DMS 273 (cell line): ENCODE measurements around the gene USP5.
"Not testable (repeated sequence)": the region's sequence is repeated elsewhere in the genome, so short reads cannot be mapped to it uniquely, and the experiment has no call there.

ENCODE experiments used
- DNase-seq: peaks from one replicate; lab custom pipeline; 2025; ENCODE audit not compliant: unreplicated experiment; lab: John Stamatoyannopoulos, UW

USP5 gene

GRCh38 chr12:6884539-6884938, 32.6 kb downstream of the USP5 start:
- DNase-seq = no peak

DNA sequence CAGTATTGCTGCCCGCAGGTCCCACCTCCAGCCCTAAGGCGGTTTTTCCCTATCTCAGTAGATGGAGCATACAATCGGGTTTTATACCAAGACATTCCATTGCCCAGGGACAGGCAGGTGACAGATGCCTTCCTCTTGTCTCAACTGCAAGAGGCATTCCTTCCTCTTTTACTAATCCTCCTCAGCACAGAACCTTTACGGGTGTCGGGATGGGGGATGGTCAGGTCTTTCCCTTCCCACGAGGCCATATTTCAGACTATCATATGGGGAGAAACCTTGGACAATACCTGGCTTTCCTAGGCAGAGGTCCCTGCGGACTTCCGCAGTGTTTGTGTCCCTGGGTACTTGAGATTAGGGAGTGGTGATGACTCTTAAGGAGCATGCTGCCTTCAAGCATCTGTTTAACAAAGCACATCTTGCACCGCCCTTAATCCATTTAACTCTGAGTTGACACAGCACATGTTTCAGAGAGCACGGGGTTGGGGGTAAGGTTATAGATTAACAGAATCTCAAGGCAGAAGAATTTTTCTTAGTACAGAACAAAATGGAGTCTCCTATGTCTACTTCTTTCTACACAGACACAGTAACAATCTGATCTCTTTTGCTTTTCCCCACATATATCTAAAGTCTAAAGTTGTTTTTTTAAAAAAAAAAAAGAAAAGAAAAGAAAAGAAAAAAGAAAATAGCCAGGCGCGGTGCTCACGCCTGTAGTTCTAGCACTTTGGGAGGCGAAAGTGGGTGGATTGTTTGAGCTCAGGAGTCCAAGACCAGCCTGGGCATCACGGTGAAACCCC, 34.5 kb downstream of the USP5 start:
- not testable (repeated sequence) for DNase-seq

- no peak for DNase-seq
Measured at GRCh38 chr12:6887460-6887859, 35.5 kb downstream of the USP5 start.

DNA sequence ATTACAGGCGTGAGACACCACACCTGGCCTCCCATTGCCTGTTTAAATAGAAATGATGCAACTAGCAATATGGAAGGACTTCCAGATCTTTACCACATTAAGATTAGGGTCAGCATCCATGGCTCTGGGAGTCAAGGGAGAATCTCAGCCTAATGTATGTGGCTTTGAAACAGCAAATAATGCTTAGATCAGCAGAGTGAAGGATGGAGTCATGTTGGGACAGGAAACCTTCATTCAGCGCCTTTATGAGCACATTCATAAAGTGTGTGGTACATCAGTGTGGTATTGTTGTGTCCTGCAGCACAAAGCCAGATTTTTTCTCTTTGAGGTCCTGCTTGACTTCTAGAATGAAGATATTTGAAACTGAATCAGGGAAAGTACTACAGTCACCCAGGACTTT, 36.4 kb downstream of the USP5 start:
- DNase-seq = no peak

GRCh38 chr12:6888794-6889193, 36.8 kb downstream of the USP5 start:
- not testable (repeated sequence) for DNase-seq

DNA sequence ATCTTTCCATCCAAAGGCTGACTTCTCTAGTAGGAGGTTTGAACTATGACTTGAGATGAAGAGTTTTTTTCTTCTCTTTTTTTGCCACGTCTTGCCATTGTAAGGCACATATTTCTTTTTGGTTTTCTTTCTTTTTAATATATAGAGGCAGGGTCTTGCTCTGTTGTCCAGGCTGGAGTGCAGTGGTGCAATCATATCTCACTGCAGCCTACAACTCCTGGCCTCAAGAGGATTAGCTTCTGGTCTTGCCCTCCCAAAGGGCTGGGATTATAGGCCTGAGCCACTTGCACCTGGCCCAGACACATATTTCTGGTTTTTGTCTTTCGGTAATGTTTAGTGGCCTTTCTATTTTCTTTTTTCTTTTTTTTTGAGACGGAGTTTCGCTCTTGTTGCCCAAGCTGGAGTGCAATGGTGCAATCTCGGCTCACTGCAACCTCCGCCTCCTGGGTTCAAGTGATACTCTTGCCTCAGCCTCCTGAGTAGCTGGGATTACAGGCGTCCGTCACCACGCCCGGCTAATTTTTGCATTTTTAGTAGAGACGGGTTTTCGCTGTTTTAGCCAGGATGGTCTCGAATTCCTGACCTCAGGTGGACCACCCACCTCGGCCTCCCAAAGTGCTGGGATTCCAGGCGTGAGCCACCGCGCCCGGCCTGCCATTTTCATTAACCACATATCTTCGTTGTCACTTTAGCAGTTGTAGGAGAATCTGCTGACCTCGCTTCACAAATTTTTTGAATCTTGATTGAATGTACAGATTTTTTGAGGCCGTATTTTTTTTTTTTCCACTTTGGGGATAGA, 38.0 kb downstream of the USP5 start:
- not testable (repeated sequence) for DNase-seq

DNA sequence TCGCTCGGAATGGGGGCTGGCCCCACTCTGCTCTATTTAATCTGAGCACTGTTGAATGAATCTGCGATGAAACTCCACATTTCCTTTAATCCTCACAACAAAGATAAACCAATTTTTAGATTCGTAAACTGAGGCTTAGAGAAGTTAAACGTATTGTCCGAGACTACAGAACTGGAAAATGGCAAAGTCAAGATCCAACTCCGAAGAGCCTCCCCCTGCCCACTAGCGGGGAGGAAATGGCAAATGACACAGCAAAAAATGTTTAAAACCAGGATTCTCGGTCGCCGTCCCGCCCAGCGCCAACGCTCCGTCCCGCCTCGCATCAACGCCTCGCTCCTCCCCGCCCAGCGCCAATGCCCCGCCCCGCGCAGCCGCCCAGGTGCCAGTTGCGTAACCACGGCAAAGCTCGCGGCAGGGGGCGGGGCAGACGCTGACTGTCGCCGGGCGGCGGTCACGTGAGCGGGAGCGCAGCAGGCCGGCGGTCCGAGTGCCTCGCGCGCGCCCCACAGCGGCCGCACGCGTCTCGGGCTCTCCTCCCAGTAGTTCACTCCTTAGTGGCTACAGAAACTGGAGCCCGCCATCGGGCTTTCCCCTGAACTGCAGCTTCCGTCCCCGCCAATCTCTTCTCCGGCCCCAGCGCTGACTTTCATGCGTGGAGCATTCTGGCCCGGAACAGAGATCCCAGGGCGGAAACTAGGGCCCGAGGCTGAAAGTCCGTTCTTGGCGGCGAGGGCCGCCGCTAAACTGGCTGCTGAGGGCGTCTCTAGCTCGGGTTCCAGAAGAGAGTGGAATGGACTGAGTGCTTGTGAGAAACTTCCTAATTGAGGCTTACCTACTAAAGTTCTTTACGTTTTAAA, 39.1 kb downstream of the USP5 start:
- DNase-seq = peak; percentile 97

GRCh38 chr12:6891646-6892001, 39.7 kb downstream of the USP5 start:
- no peak for DNase-seq

DNA sequence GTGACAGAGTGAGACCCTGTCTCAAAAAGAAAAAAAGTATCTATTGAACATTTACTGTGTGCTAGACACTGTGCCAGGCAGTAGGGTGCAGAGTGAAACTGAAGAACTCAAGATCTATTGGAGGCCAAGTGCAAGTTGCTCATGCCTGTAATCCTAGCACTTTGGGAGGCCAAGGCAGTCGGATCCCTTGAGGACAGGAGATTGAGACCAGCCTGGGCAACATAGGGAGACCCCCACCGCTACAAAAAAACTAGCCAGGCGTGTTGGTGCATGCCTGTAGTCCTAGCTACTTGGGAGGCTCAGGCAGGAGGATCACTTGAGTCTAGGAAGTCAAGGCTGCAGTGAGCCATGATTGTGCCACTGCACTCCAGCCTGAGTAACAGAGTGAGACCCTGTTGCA, 40.7 kb downstream of the USP5 start:
- DNase-seq = not testable (repeated sequence)

GRCh38 chr12:6894321-6894720, 42.4 kb downstream of the USP5 start:
- DNase-seq = no peak

DNA sequence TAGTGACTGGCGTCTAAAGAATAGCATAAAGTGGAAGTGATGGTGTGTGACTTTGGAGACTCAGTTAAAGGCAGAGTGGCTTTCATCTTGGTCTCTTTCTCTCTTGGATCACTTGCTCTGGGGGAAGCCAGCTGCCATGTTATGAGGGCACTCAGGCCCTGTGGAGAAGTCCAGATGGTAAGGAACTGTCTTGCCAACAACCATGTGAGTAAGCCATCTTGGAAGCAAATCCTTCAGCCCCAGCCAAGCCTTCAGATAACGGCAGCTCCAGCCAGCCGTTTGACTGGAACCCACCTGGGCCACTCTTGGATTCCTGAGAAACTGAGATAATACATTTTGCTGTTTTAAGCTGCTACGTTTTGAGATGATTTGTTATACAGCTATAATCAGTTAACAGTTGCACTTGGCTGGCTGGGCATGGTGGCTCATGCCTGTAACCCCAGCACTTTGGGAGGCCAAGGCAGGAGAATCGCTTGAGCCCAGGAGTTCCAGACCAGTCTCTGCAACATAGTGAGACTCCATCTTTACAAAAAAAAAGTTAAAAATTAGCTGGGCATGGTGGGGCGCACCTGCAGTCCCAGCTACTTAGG, 45.0 kb downstream of the USP5 start:
- peak; percentile 67 for DNase-seq

GRCh38 chr12:6899427-6899826, 47.5 kb downstream of the USP5 start:
- no peak for DNase-seq

DNA sequence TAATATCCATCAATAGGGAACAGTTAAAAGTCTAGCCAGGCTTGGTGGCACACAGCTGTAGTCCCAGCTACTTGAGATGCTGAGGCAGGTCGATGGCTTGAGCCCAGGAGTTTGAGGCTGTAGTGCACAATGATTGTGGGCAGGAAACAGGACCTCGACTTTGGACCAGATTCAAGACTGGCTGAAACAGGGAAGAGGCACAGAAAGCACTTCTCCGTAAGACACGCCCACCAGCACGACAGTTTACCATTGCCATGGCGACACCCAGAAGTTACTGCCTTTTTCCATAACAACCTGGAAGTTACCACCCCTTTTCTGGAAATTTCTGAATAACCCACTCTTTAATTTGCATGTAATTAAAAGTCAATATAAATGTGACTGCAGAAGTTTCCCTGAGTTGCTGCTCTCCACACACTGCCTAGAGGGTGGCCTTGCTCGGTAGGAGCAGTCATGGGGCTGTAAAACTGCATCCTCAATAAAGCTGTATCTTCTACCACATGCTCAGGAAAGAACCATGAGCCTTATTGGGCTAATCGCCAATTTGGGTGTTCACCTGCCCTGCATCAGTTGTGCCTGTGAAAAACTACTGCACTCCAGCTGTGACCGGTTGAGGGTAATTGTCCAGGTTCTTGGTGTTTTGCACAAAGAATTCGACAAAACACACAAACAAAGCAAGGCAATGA, 48.0 kb downstream of the USP5 start:
- DNase-seq = peak; percentile 21

DNA sequence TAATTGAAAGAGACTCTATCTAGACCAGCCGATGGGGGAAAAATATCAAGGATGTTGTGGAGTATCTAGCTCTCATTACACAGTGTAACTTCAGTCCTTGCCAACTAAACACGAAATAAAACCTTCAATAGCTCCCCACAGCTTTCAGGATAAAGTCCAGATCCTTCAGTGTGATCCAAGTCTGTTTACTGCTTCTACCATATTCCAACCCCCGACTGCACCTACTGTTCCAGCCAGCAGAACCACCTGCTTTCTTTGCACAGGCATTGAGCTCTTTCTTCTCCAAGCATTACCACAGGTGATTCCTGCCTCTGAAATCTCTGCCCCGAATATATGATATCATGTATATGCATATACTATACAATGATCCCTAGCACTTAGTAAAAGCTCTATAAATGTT, 50.5 kb downstream of the USP5 start:
- DNase-seq = no peak

GRCh38 chr12:6903722-6904121, 51.8 kb downstream of the USP5 start:
- no peak for DNase-seq

DNA sequence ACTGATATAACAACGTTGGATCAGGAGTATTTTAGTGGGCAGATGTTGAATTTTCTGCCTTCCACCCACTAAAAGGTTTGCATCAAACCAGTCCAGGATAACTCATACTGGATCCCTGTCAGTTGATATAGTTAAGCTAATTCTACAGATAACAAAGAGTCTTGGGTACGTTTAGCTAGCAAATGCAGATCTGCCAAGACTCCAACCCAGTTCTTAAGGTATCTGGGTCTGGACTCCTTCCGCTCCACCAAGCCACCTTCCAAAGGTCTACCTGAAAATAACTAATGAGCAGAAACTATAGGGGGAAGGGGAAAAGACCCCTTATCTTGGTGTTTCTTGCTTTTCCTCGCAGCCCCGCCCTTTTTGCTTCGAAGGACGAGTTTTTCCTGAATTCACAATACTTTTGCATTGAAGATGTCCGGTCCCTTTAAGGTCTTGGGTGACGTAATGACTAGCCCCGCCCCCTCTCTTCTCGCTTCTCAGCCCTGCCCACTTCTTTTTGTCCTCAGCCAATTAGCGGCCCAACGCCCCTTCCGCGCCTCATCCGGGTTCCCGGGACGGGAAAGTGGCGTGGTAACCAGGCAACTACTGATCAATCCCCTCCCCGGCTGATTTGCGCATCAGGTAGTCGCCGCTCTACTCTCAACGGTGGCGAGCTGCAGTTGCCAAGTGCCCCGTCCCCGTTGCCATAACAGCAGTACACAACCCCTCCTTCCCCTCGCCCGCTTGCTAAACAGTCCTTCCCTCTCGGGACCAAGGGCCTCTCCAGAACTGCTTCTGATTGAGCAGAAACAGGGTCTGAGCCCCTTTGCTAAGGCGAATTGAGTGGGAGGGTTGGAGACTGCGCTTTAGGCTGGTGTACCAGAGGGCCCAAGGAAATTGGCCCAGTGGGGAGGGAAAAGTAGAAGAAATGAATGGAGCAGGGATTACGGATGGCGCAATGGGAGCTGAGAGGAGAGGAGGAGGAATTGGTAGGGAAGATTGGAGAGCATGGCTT, 52.6 kb downstream of the USP5 start, which contains the start of gene LRRC23:
TSS of gene LRRC23 (plus strand) at position 543 of the 997 bp plus-strand sequence. CDS start 812 bp downstream, outside the sequence.
- peak; percentile 96 for DNase-seq

DNA sequence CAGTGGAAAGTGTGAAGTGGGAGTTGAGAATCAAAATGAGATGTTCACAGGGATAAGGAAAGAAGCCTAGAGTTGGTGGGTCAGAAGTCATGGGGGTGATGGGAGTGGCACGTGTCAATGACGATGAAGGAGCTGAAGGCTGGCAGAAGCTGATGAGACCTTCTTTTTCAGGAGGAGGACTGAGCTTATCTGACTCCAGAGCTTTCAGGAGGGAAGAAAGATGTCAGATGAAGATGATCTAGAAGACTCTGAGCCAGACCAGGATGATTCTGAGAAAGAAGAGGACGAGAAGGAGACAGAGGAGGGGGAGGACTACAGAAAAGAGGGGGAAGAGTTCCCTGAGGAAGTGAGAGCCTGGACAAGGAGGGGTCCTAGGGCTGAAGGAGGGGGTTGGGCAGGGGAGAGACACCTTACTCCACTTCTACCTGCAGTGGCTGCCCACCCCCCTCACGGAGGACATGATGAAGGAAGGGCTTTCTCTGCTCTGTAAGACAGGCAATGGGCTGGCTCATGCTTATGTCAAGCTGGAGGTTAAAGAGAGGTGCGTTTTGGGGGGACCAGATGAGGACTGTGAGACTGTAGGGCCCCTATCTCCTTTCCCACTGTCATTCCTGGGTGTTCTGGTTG, 53.6 kb downstream of the USP5 start:
- DNase-seq = no peak

GRCh38 chr12:6908141-6908540, 56.2 kb downstream of the USP5 start:
- DNase-seq = not testable (repeated sequence)
